ENCODE data around the gene PLPP1.

The PLPP1 gene

DNA sequence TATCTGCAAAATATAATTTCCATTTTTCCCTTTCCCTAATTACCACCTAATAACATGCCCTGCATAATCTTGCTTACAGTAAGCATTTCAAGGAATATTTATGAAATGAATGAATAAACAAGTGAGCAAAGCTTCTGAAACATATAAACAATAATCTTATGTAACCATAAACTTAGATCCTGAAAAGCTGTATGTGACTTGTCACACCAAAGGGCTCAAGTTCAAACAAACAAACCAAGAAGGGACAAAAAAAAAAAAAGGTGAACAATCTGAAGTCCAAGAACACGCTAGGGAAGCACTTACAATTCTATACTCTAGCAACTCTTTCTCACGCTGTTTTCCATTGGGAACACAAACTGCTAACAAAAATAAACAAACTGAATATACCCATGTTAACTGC lies 36.3 kb downstream of the PLPP1 start:
- Histone ChIP-seq H3K27ac (ENCODE audit: low read length) (no peak overlapping the region), H3K36me3 (replicated peaks; ENCODE audit: insufficient read depth, low read length) (no peaks in the 10 kb centered on the region), H3K9ac (ENCODE audit: low read length) (no peak overlapping the region), H3K4me3 (ENCODE audit: low read length) (no peak overlapping the region), H3K9me2 (replicated peaks; ENCODE audit: insufficient read depth, low read length) (no peaks in the 10 kb centered on the region), H3F3A (ENCODE audit: insufficient read depth, low read length) (no peaks in the 10 kb centered on the region), H3K9me3 (replicated peaks; ENCODE audit: insufficient read depth, low read length) (no peaks in the 10 kb centered on the region), H3K27me3 (replicated peaks; ENCODE audit: insufficient read depth, low read length) (no peaks in the 10 kb centered on the region), H3K4me1 (ENCODE audit: low read length) (no peaks in the 10 kb centered on the region), H4K20me1 (ENCODE audit: insufficient read depth, low read length) (no peaks in the 10 kb centered on the region), H2AFZ (ENCODE audit: low read length) (no peak overlapping the region), H3K79me2 (ENCODE audit: low read length) (no peaks in the 10 kb centered on the region), H3K4me2 (ENCODE audit: low read depth, low read length) (no peak overlapping the region)
- TF ChIP-seq, protein P1, sequence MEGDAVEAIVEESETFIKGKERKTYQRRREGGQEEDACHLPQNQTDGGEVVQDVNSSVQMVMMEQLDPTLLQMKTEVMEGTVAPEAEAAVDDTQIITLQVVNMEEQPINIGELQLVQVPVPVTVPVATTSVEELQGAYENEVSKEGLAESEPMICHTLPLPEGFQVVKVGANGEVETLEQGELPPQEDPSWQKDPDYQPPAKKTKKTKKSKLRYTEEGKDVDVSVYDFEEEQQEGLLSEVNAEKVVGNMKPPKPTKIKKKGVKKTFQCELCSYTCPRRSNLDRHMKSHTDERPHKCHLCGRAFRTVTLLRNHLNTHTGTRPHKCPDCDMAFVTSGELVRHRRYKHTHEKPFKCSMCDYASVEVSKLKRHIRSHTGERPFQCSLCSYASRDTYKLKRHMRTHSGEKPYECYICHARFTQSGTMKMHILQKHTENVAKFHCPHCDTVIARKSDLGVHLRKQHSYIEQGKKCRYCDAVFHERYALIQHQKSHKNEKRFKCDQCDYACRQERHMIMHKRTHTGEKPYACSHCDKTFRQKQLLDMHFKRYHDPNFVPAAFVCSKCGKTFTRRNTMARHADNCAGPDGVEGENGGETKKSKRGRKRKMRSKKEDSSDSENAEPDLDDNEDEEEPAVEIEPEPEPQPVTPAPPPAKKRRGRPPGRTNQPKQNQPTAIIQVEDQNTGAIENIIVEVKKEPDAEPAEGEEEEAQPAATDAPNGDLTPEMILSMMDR (IDR thresholded peaks at IDR 0.05; ENCODE audit: low read length), result no peak
- TF ChIP-seq EZH2 (optimal IDR thresholded peaks at IDR 0.05; ENCODE audit: low read depth, low read length), result no peak
- no peak for TF ChIP-seq EZH2phosphoT487 (IDR thresholded peaks at IDR 0.05; ENCODE audit: low read length)
- DNase-seq, result no peak

DNA sequence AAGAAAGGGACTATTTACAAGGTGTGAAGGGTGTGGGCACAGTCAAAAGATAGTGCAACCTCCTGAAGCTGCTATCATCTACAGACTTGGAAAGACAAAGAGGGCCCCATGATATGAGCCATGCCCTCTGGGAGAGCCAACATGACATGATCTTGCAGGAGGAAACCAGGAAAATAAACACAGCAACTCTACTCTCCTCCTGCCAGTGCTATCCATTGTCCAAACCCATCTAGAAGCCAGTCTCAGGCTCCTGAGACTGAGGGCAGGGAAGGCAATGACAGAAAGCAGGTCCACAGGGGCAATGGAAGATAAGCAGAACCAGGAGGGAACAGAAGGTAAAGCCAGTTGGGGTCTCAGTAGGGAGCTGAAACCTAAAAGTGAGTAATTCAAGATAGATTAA lies 37.1 kb downstream of the PLPP1 start:
- no peak for TF ChIP-seq EZH2phosphoT487 (IDR thresholded peaks at IDR 0.05; ENCODE audit: low read length)
- TF ChIP-seq EZH2 (optimal IDR thresholded peaks at IDR 0.05; ENCODE audit: low read depth, low read length), result no peak
- TF ChIP-seq, protein P1 (IDR thresholded peaks at IDR 0.05; ENCODE audit: low read length), result no peak
- no peaks in the 10 kb centered on the region for H3K4me1 ChIP-seq (ENCODE audit: low read length)
- no peak overlapping the region for H3K4me2 ChIP-seq (ENCODE audit: low read depth, low read length)
- no peaks in the 10 kb centered on the region for H3K9me3 ChIP-seq (replicated peaks; ENCODE audit: insufficient read depth, low read length)
- H3K9ac ChIP-seq (ENCODE audit: low read length), result no peak overlapping the region
- no peaks in the 10 kb centered on the region for H3F3A ChIP-seq (ENCODE audit: insufficient read depth, low read length)
- H2AFZ ChIP-seq (ENCODE audit: low read length), result no peak overlapping the region
- no peak overlapping the region for H3K4me3 ChIP-seq (ENCODE audit: low read length)
- no peak overlapping the region for H3K27ac ChIP-seq (ENCODE audit: low read length)
- no peaks in the 10 kb centered on the region for H3K79me2 ChIP-seq (ENCODE audit: low read length)
- no peaks in the 10 kb centered on the region for H4K20me1 ChIP-seq (ENCODE audit: insufficient read depth, low read length)
- H3K36me3 ChIP-seq (replicated peaks; ENCODE audit: insufficient read depth, low read length), result no peaks in the 10 kb centered on the region
- H3K27me3 ChIP-seq (replicated peaks; ENCODE audit: insufficient read depth, low read length), result no peaks in the 10 kb centered on the region
- DNase-seq, result no peak
- H3K9me2 ChIP-seq (replicated peaks; ENCODE audit: insufficient read depth, low read length), result no peaks in the 10 kb centered on the region

DNA sequence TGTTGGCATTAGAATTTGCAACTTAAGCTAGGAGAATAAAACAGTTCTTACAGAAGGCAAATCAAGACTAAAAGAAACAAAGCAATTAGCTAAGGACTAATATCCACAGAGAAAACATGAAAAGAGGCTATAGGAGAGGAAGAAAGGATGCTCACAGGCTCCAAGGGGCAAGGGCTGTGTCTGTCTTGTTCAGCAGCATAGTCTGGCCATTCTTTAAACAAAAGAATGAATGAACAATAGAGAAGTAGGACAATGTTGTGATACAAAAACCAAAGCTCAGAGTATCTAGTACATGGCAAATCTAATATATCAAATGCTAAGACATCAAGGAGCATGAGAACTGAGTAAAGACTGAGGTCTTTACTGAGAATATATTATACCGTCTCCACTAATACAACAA lies 39.5 kb downstream of the PLPP1 start:
- no peak for TF ChIP-seq EZH2phosphoT487 (IDR thresholded peaks at IDR 0.05; ENCODE audit: low read length)
- TF ChIP-seq, protein P1 (IDR thresholded peaks at IDR 0.05; ENCODE audit: low read length), result no peak
- no peaks in the 10 kb centered on the region for H3K9me2 ChIP-seq (replicated peaks; ENCODE audit: insufficient read depth, low read length)
- no peak overlapping the region for H2AFZ ChIP-seq (ENCODE audit: low read length)
- H3K36me3 ChIP-seq (replicated peaks; ENCODE audit: insufficient read depth, low read length), result no peaks in the 10 kb centered on the region
- DNase-seq, result no peak
- no peak overlapping the region for H3K4me3 ChIP-seq (ENCODE audit: low read length)
- H3K79me2 ChIP-seq (ENCODE audit: low read length), result no peaks in the 10 kb centered on the region
- H3F3A ChIP-seq (ENCODE audit: insufficient read depth, low read length), result no peaks in the 10 kb centered on the region
- H3K4me2 ChIP-seq (ENCODE audit: low read depth, low read length), result no peak overlapping the region
- H4K20me1 ChIP-seq (ENCODE audit: insufficient read depth, low read length), result no peaks in the 10 kb centered on the region
- no peak overlapping the region for H3K9ac ChIP-seq (ENCODE audit: low read length)
- H3K9me3 ChIP-seq (replicated peaks; ENCODE audit: insufficient read depth, low read length), result no peaks in the 10 kb centered on the region
- no peak overlapping the region for H3K27ac ChIP-seq (ENCODE audit: low read length)
- no peaks in the 10 kb centered on the region for H3K4me1 ChIP-seq (ENCODE audit: low read length)
- H3K27me3 ChIP-seq (replicated peaks; ENCODE audit: insufficient read depth, low read length), result no peaks in the 10 kb centered on the region
